ENCODE measurements around the gene H19. TPM values are rescaled to one million over a fixed set of nuclear protein-coding genes. Genes with fewer than 3 reads are reported as not detected.

H19 gene
- total and polyA plus RNA-seq, 2 donors from 2014 or later, result 53.8 to 140 TPM

DNA sequence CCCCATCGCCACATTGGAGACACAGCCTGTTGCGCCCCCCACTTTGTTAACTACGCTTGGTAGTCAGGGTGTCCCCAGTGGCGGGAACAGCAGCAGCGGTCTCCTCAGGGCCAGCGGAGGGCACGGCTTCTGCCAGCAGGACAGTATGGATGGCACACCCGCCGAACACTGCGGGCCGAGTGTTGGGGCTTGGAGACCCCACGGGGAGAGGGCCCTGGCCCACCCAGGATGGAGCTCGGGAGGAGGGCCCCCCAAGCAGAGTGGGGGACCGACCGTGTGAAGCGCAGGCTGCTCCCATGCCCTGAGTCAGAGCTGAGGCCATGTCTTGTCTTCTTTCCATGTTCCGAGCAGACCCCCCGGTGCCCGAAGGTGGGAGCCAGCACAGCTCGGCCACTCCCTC is 32.7 kb downstream of the H19 start:
- no peak for DNase-seq
- TF ChIP-seq, protein P1, sequence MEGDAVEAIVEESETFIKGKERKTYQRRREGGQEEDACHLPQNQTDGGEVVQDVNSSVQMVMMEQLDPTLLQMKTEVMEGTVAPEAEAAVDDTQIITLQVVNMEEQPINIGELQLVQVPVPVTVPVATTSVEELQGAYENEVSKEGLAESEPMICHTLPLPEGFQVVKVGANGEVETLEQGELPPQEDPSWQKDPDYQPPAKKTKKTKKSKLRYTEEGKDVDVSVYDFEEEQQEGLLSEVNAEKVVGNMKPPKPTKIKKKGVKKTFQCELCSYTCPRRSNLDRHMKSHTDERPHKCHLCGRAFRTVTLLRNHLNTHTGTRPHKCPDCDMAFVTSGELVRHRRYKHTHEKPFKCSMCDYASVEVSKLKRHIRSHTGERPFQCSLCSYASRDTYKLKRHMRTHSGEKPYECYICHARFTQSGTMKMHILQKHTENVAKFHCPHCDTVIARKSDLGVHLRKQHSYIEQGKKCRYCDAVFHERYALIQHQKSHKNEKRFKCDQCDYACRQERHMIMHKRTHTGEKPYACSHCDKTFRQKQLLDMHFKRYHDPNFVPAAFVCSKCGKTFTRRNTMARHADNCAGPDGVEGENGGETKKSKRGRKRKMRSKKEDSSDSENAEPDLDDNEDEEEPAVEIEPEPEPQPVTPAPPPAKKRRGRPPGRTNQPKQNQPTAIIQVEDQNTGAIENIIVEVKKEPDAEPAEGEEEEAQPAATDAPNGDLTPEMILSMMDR (IDR thresholded peaks at IDR 0.05; ENCODE audit: borderline replicate concordance, extremely low read depth, insufficient read depth), result no peak
- Histone ChIP-seq H3K9ac (ENCODE audit: low read length in 3 of 3) (no peak overlapping the region), H3K27me3 (ENCODE audit: control insufficient read depth, insufficient read depth, low read length) (no peaks in the 10 kb centered on the region), H3K27ac (ENCODE audit: low read depth in 2 of 2, low read length in 2 of 2) (no peak overlapping the region), H3K4me1 (ENCODE audit: control insufficient read depth in 2 of 3, insufficient read depth in 2 of 3, low read depth in 1 of 3, low read length in 3 of 3) (no peaks in the 10 kb centered on the region), H3K9me3 (ENCODE audit: control insufficient read depth in 2 of 3, insufficient read depth in 1 of 3, low read length in 3 of 3) (no peaks in the 10 kb centered on the region), H3K36me3 (ENCODE audit: control insufficient read depth in 2 of 3, insufficient read depth in 3 of 3, low read length in 3 of 3) (no peaks in the 10 kb centered on the region), H3K4me3 (ENCODE audit: low read length in 3 of 3) (no peak overlapping the region)
- intact Hi-C loops (cut with DNase I), result no loop called here
- no peak for FAIRE-seq

DNA sequence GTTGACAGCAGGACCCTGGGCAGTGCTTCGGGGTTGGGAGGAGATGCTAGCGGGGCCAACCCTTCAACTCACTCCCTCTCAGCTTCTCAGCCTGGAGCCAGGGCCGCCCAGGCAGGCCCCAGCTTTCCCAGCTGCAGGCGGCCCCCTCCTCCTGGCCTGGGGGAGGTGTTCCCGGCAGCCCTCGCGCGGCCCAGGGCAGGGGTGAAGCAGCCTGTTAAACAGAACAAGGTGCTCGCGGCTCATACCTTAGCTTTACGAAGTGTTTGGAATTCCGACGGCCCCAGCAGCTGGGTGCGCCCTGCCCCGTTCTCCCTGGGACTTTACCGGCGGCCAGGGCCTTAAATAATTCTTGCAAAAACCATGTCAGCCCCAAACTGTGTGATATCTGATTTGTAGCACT is 33.3 kb downstream of the H19 start:
- no peak for FAIRE-seq

DNA sequence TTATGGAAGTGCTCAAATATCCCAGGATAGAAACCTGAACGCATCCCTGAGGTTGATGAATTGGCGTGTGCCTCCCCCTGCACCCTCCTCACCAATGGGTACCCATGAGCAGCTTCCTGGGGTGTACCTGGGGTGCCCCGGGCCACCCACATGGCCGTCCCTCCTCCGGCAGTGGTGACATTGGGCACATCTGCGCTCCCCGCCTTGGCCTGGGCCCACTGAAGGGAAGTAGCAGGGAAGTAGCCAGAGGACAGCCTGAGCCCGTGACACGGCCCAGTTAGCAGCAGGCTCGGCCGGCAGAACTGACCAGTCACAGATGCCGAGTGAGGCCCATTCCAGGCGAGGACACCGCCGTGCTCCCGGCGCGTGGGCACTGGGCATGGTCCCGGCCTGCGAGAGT is 33.8 kb downstream of the H19 start:
- DNase-seq (no peak), FAIRE-seq (no peak)
- intact Hi-C loops (cut with DNase I), result no loop called here
- H3K9me3 ChIP-seq (ENCODE audit: control insufficient read depth in 2 of 3, insufficient read depth in 1 of 3, low read length in 3 of 3), result no peaks in the 10 kb centered on the region
- no peak overlapping the region for H3K9ac ChIP-seq (ENCODE audit: low read length in 3 of 3)
- no peak overlapping the region for H3K27ac ChIP-seq (ENCODE audit: low read depth in 2 of 2, low read length in 2 of 2)
- H3K27me3 ChIP-seq (ENCODE audit: control insufficient read depth, insufficient read depth, low read length), result no peaks in the 10 kb centered on the region
- no peaks in the 10 kb centered on the region for H3K4me1 ChIP-seq (ENCODE audit: control insufficient read depth in 2 of 3, insufficient read depth in 2 of 3, low read depth in 1 of 3, low read length in 3 of 3)
- H3K36me3 ChIP-seq (ENCODE audit: control insufficient read depth in 2 of 3, insufficient read depth in 3 of 3, low read length in 3 of 3), result no peaks in the 10 kb centered on the region
- TF ChIP-seq, protein P1 (IDR thresholded peaks at IDR 0.05; ENCODE audit: borderline replicate concordance, extremely low read depth, insufficient read depth), result no peak
- H3K4me3 ChIP-seq (ENCODE audit: low read length in 3 of 3), result no peak overlapping the region

More for the DNA sequence above, 33.3 kb downstream of the H19 start:
- Histone ChIP-seq H3K4me1 (ENCODE audit: control insufficient read depth in 2 of 3, insufficient read depth in 2 of 3, low read depth in 1 of 3, low read length in 3 of 3) (no peaks in the 10 kb centered on the region), H3K9ac (ENCODE audit: low read length in 3 of 3) (no peak overlapping the region), H3K27ac (ENCODE audit: low read depth in 2 of 2, low read length in 2 of 2) (no peak overlapping the region), H3K27me3 (ENCODE audit: control insufficient read depth, insufficient read depth, low read length) (no peaks in the 10 kb centered on the region), H3K36me3 (ENCODE audit: control insufficient read depth in 2 of 3, insufficient read depth in 3 of 3, low read length in 3 of 3) (no peaks in the 10 kb centered on the region), H3K9me3 (ENCODE audit: control insufficient read depth in 2 of 3, insufficient read depth in 1 of 3, low read length in 3 of 3) (no peaks in the 10 kb centered on the region), H3K4me3 (ENCODE audit: low read length in 3 of 3) (no peak overlapping the region)
- DNase-seq, result no peak
- intact Hi-C loops (cut with DNase I), result no loop called here
- TF ChIP-seq, protein P1 (IDR thresholded peaks at IDR 0.05; ENCODE audit: borderline replicate concordance, extremely low read depth, insufficient read depth), result no peak

DNA sequence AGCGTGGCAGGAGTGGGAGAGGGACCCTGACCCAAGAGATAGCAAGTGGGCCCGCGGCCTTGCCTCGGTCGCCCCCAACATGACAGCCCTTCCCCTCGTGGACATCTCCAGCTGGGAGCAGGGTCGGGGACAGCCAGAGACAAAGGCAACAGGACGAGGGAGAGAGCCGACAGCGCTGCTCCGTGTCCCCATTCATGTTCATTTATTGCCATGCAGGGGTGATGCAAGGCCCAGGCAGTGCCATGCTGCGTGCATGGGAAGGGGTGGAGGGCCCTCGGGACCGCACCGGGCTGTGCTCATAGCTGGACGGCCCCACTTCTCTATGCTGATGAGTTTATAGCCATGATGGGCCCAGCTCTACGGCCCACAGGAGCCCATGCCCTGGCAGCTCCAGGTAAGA is 37.9 kb downstream of the H19 start:
- Histone ChIP-seq H3K9me3 (ENCODE audit: control insufficient read depth in 2 of 3, insufficient read depth in 1 of 3, low read length in 3 of 3) (no peaks in the 10 kb centered on the region), H3K36me3 (ENCODE audit: control insufficient read depth in 2 of 3, insufficient read depth in 3 of 3, low read length in 3 of 3) (no peaks in the 10 kb centered on the region), H3K4me1 (ENCODE audit: control insufficient read depth in 2 of 3, insufficient read depth in 2 of 3, low read depth in 1 of 3, low read length in 3 of 3) (no peaks in the 10 kb centered on the region), H3K4me3 (ENCODE audit: low read length in 3 of 3) (no peak overlapping the region), H3K27ac (ENCODE audit: low read depth in 2 of 2, low read length in 2 of 2) (no peak overlapping the region), H3K27me3 (ENCODE audit: control insufficient read depth, insufficient read depth, low read length) (no peaks in the 10 kb centered on the region), H3K9ac (ENCODE audit: low read length in 3 of 3) (no peak overlapping the region)
- intact Hi-C loops (cut with DNase I), result no loop called here
- no peak for FAIRE-seq
- TF ChIP-seq, protein P1 (IDR thresholded peaks at IDR 0.05; ENCODE audit: borderline replicate concordance, extremely low read depth, insufficient read depth), result no peak
- no peak for DNase-seq

All from kidney (tissue), 14 donors.